NCI-H187 treated with DMSO at 0.1 percent for 48 hours (cell line): ENCODE results near the gene MRPS11.
"Not testable (repeated sequence)": the region's sequence is repeated elsewhere in the genome, so short reads cannot be mapped to it uniquely, and the experiment has no call there.

Experiments used
- DNase-seq: peaks from one replicate; lab custom pipeline; 2025; lab: John Stamatoyannopoulos, UW

The MRPS11 gene

GRCh38 chr15:88490036-88490435, 22.5 kb downstream of the MRPS11 start:
- DNase-seq: no peak

GRCh38 chr15:88491158-88491557, 23.6 kb downstream of the MRPS11 start:
- DNase-seq: no peak

- no peak for DNase-seq
Measured at GRCh38 chr15:88493844-88494243, 26.3 kb downstream of the MRPS11 start.

GRCh38 chr15:88497109-88497765, 29.7 kb downstream of the MRPS11 start:
- DNase-seq: no peak

- DNase-seq: peak; percentile 66
Measured at GRCh38 chr15:88498996-88499395, 31.5 kb downstream of the MRPS11 start.

GRCh38 chr15:88504445-88504844, 36.9 kb downstream of the MRPS11 start:
- no peak for DNase-seq

- DNase-seq: no peak
Measured at GRCh38 chr15:88505721-88506120, 38.2 kb downstream of the MRPS11 start.

GRCh38 chr15:88506628-88507027, 39.1 kb downstream of the MRPS11 start:
- no peak for DNase-seq

- no peak for DNase-seq
Measured at GRCh38 chr15:88509321-88509720, 41.8 kb downstream of the MRPS11 start.

- no peak for DNase-seq
Measured at GRCh38 chr15:88509964-88510363, 42.5 kb downstream of the MRPS11 start.

GRCh38 chr15:88511161-88511560, 43.7 kb downstream of the MRPS11 start:
- no peak for DNase-seq

- peak; percentile 76 for DNase-seq
Measured at GRCh38 chr15:88512078-88512477, 44.6 kb downstream of the MRPS11 start.

GRCh38 chr15:88512601-88513000, 45.1 kb downstream of the MRPS11 start:
- no peak for DNase-seq

- DNase-seq: no peak
Measured at GRCh38 chr15:88513195-88513594, 45.7 kb downstream of the MRPS11 start.

GRCh38 chr15:88518903-88519302, 51.4 kb downstream of the MRPS11 start:
- no peak for DNase-seq

GRCh38 chr15:88524094-88524493, 56.6 kb downstream of the MRPS11 start:
- not testable (repeated sequence) for DNase-seq

GRCh38 chr15:88525418-88525817, 57.9 kb downstream of the MRPS11 start:
- DNase-seq: no peak

GRCh38 chr15:88526247-88526879, 58.9 kb downstream of the MRPS11 start:
- no peak for DNase-seq

- no peak for DNase-seq
Measured at GRCh38 chr15:88529021-88529630, 61.6 kb downstream of the MRPS11 start.
